Measurements from ENCODE around the gene AP1S2. TPM values are rescaled to one million over a fixed set of nuclear protein-coding genes. Genes with fewer than 3 reads are reported as not detected.

Gene AP1S2
- total RNA-seq, 1 experiment from 2014 or later: 367 TPM

- WGBS (ENCODE audit: extremely low coverage, insufficient read length, low lambda C conversion rate): no CpG with 5 or more reads among the region's 4 CpGs
- H2BK20ac ChIP-seq (ENCODE audit: low read depth, low read length, poor library complexity, severe bottlenecking): no peak overlapping the region
- no peak overlapping the region for H2BK120ac ChIP-seq (ENCODE audit: low read depth, low read length, poor library complexity, severe bottlenecking)
- no peak overlapping the region for H2BK15ac ChIP-seq (ENCODE audit: low read depth, low read length)
- H3K4me1 ChIP-seq (ENCODE audit: insufficient read depth, low read length): no peaks in the 10 kb centered on the region
- no peak overlapping the region for H2BK5ac ChIP-seq (ENCODE audit: insufficient read length, low read length)
- no peak overlapping the region for H3K4ac ChIP-seq (ENCODE audit: low read depth, low read length)
- Mint-ChIP-seq H3K36me3 (ENCODE audit: insufficient read depth in 1 of 3, low read depth in 3 of 3) (no peaks in the 10 kb centered on the region), H3K27me3 (ENCODE audit: low read depth) (no peaks in the 10 kb centered on the region), H3K27ac (no peak overlapping the region), H3K4me1 (peaks cover 5 to 9% of the 10 kb centered on the region in 2 experiments; a peak in 2 of 4 replicates), H3K4me3 (no peak overlapping the region), H3K9me3 (no peaks in the 10 kb centered on the region)
- H4K5ac ChIP-seq (ENCODE audit: insufficient read length, low read depth, low read length): no peak overlapping the region
- H2AFZ ChIP-seq (ENCODE audit: low read length): no peak overlapping the region
- H3K79me1 ChIP-seq (ENCODE audit: insufficient read depth, low read depth, low read length, poor library complexity, severe bottlenecking): no peaks in the 10 kb centered on the region
- no peak overlapping the region for H3K23ac ChIP-seq (ENCODE audit: insufficient read length, low read depth, low read length)
- no peaks in the 10 kb centered on the region for H3K9me3 ChIP-seq (ENCODE audit: control insufficient read depth, low read depth, low read length)
- no peak overlapping the region for H4K91ac ChIP-seq (ENCODE audit: insufficient read length, low read depth, low read length)
- no peaks in the 10 kb centered on the region for H4K20me1 ChIP-seq (ENCODE audit: control insufficient read depth, insufficient read depth, insufficient read length)
- no peak overlapping the region for H3K14ac ChIP-seq (ENCODE audit: insufficient read depth, low read length)
- no peaks in the 10 kb centered on the region for H3K27me3 ChIP-seq (ENCODE audit: insufficient read depth, low read length)
- H3K79me2 ChIP-seq (ENCODE audit: insufficient read depth, low read length): no peaks in the 10 kb centered on the region
- H2BK12ac ChIP-seq (ENCODE audit: insufficient read length, low read depth, low read length): no peak overlapping the region
- H3K56ac ChIP-seq (ENCODE audit: insufficient read length, low read depth, low read length): no peak overlapping the region
- H3T11ph ChIP-seq (ENCODE audit: low read length): no peak overlapping the region
- no peak overlapping the region for H3K18ac ChIP-seq (ENCODE audit: insufficient read length, low read depth, low read length)
- H3K27ac ChIP-seq (ENCODE audit: insufficient read length, low read depth, low read length): no peak overlapping the region
- H4K8ac ChIP-seq (replicated peaks; ENCODE audit: insufficient read length, low read depth, low read length): no peak overlapping the region
- H2AK5ac ChIP-seq (ENCODE audit: insufficient read length, low read length): no peak overlapping the region
- H3K9ac ChIP-seq (ENCODE audit: extremely low read depth, insufficient read length, low read length): no peak overlapping the region
- H3K4me2 ChIP-seq (ENCODE audit: insufficient read depth, insufficient read length, low read length): no peak overlapping the region
- TF ChIP-seq, protein P1, sequence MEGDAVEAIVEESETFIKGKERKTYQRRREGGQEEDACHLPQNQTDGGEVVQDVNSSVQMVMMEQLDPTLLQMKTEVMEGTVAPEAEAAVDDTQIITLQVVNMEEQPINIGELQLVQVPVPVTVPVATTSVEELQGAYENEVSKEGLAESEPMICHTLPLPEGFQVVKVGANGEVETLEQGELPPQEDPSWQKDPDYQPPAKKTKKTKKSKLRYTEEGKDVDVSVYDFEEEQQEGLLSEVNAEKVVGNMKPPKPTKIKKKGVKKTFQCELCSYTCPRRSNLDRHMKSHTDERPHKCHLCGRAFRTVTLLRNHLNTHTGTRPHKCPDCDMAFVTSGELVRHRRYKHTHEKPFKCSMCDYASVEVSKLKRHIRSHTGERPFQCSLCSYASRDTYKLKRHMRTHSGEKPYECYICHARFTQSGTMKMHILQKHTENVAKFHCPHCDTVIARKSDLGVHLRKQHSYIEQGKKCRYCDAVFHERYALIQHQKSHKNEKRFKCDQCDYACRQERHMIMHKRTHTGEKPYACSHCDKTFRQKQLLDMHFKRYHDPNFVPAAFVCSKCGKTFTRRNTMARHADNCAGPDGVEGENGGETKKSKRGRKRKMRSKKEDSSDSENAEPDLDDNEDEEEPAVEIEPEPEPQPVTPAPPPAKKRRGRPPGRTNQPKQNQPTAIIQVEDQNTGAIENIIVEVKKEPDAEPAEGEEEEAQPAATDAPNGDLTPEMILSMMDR (conservative IDR thresholded peaks at IDR 0.05): no peak
- no peak for DNase-seq
- H3K23me2 ChIP-seq (ENCODE audit: insufficient read length, low read depth, low read length, poor library complexity, severe bottlenecking): no peaks in the 10 kb centered on the region
Observed at GRCh38 chrX:15869695-15870094, 15.1 kb upstream of the AP1S2 start.
